ENCODE results near the gene CENPVL3. TPM values are rescaled to one million over a fixed set of nuclear protein-coding genes. Genes with fewer than 3 reads are reported as not detected.

Gene CENPVL3
- total and polyA plus RNA-seq, 9 of the 15 experiments (the other 6 are each of a cell fraction or from before 2014, with no cell fraction given) = not detected

GRCh38 chrX:51665981-51666380 is 47.3 kb upstream of the CENPVL3 start:
- FAIRE-seq (no peak), DNase-seq (ENCODE audit: extremely low read depth in 1 of 4, low spot score in 3 of 4) (no peak), ATAC-seq (no peak)
- no TSS peak for BruUV-seq (replicated peaks)
- Histone ChIP-seq H3K4me1 (replicated peaks in 1 of 2; ENCODE audit: control insufficient read depth in 2 of 2, insufficient read depth in 2 of 2, low read length in 2 of 2) (no peaks in the 10 kb centered on the region), H3K9me1 (ENCODE audit: control insufficient read depth, insufficient read depth, low read length) (no peaks in the 10 kb centered on the region), H3K4me2 (ENCODE audit: insufficient read depth, low read length) (no peak overlapping the region), H3K79me2 (ENCODE audit: control insufficient read depth, insufficient read depth, low read length) (no peaks in the 10 kb centered on the region), H3K27ac (ENCODE audit: extremely low read depth, low read depth, low read length) (no peak overlapping the region), H3K27me3 (ENCODE audit: control insufficient read depth in 2 of 2, insufficient read depth in 2 of 2, low read length in 2 of 2) (no peaks in the 10 kb centered on the region), H3K36me3 (ENCODE audit: control insufficient read depth, insufficient read depth, low read length) (no peaks in the 10 kb centered on the region), H2AFZ (ENCODE audit: low read depth, low read length) (no peak overlapping the region), H3K9me3 (replicated peaks; ENCODE audit: control insufficient read depth, insufficient read depth, low read depth, low read length) (no peaks in the 10 kb centered on the region), H3K9ac (ENCODE audit: insufficient read depth in 1 of 2, low read depth in 2 of 2, low read length in 2 of 2) (no peak overlapping the region), H3K4me3 (no peak overlapping the region), H4K20me1 (replicated peaks; ENCODE audit: control insufficient read depth, insufficient read depth, low read length) (no peaks in the 10 kb centered on the region)
- WGBS (ENCODE audit: insufficient coverage, low coverage, missing lambda C conversion rate) = 3% methylated on average over 5 of the region's 5 CpGs
- TF ChIP-seq LCOR (CRISPR knock-in tag; IDR thresholded peaks at IDR 0.05) = no peak
- intact Hi-C loops (cut with micrococcal nuclease) (no loop called here), in situ Hi-C loops (cut with MboI) (no loop called here)
- ChIA-PET CTCF (ENCODE audit: low intra/inter-chr PET ratio) (no interaction called here), POLR2A (no interaction called here)

GRCh38 chrX:51643377-51643776 is 24.7 kb upstream of the CENPVL3 start:
- H3K27me3 ChIP-seq (ENCODE audit: control insufficient read depth in 2 of 2, insufficient read depth in 2 of 2, low read length in 2 of 2) = no peaks in the 10 kb centered on the region
- H3K9me1 ChIP-seq (ENCODE audit: control insufficient read depth, insufficient read depth, low read length) = no peaks in the 10 kb centered on the region
- no peaks in the 10 kb centered on the region for H3K36me3 ChIP-seq (ENCODE audit: control insufficient read depth, insufficient read depth, low read length)
- CTCF ChIA-PET (ENCODE audit: low intra/inter-chr PET ratio) = no interaction called here
- no peak overlapping the region for H2AFZ ChIP-seq (ENCODE audit: low read depth, low read length)
- 0% methylated on average over 2 of the region's 2 CpGs for WGBS (ENCODE audit: insufficient coverage, low coverage, missing lambda C conversion rate)
- no peaks in the 10 kb centered on the region for H4K20me1 ChIP-seq (replicated peaks; ENCODE audit: control insufficient read depth, insufficient read depth, low read length)
- no peak overlapping the region for H3K9ac ChIP-seq (ENCODE audit: insufficient read depth in 1 of 2, low read depth in 2 of 2, low read length in 2 of 2)
- no peaks in the 10 kb centered on the region for H3K79me2 ChIP-seq (ENCODE audit: control insufficient read depth, insufficient read depth, low read length)
- BruUV-seq (replicated peaks) = no TSS peak
- POLR2A ChIA-PET = no interaction called here
- intact Hi-C loops (cut with micrococcal nuclease) (no loop called here), in situ Hi-C loops (cut with MboI) (no loop called here)
- no peaks in the 10 kb centered on the region for H3K9me3 ChIP-seq (replicated peaks; ENCODE audit: control insufficient read depth, insufficient read depth, low read depth, low read length)
- no peak overlapping the region for H3K27ac ChIP-seq (ENCODE audit: extremely low read depth, low read depth, low read length)
- no peak for ATAC-seq
- H3K4me1 ChIP-seq (replicated peaks in 1 of 2; ENCODE audit: control insufficient read depth in 2 of 2, insufficient read depth in 2 of 2, low read length in 2 of 2) = no peaks in the 10 kb centered on the region
- DNase-seq (ENCODE audit: extremely low read depth in 1 of 4, low spot score in 3 of 4) = no peak
- no peak for FAIRE-seq
- TF ChIP-seq LEF1 (IDR thresholded peaks at IDR 0.05) (no peak), RFX7 (CRISPR knock-in tag; IDR thresholded peaks at IDR 0.05) (no peak), ZNF316 (IDR thresholded peaks at IDR 0.05) (peak; percentile 19; the same call in 1 of the 2 replicates), ZNF140 (CRISPR knock-in tag; IDR thresholded peaks at IDR 0.05) (no peak), ZBED1 (IDR thresholded peaks at IDR 0.05) (no peak)
- TF ChIP-seq, protein P1, sequence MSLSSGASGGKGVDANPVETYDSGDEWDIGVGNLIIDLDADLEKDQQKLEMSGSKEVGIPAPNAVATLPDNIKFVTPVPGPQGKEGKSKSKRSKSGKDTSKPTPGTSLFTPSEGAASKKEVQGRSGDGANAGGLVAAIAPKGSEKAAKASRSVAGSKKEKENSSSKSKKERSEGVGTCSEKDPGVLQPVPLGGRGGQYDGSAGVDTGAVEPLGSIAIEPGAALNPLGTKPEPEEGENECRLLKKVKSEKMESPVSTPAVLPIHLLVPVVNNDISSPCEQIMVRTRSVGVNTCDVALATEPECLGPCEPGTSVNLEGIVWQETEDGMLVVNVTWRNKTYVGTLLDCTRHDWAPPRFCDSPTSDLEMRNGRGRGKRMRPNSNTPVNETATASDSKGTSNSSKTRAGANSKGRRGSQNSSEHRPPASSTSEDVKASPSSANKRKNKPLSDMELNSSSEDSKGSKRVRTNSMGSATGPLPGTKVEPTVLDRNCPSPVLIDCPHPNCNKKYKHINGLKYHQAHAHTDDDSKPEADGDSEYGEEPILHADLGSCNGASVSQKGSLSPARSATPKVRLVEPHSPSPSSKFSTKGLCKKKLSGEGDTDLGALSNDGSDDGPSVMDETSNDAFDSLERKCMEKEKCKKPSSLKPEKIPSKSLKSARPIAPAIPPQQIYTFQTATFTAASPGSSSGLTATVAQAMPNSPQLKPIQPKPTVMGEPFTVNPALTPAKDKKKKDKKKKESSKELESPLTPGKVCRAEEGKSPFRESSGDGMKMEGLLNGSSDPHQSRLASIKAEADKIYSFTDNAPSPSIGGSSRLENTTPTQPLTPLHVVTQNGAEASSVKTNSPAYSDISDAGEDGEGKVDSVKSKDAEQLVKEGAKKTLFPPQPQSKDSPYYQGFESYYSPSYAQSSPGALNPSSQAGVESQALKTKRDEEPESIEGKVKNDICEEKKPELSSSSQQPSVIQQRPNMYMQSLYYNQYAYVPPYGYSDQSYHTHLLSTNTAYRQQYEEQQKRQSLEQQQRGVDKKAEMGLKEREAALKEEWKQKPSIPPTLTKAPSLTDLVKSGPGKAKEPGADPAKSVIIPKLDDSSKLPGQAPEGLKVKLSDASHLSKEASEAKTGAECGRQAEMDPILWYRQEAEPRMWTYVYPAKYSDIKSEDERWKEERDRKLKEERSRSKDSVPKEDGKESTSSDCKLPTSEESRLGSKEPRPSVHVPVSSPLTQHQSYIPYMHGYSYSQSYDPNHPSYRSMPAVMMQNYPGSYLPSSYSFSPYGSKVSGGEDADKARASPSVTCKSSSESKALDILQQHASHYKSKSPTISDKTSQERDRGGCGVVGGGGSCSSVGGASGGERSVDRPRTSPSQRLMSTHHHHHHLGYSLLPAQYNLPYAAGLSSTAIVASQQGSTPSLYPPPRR (CRISPR knock-in tag; IDR thresholded peaks at IDR 0.05; ENCODE audit: borderline replicate concordance) = no peak
- no peak overlapping the region for H3K4me2 ChIP-seq (ENCODE audit: insufficient read depth, low read length)
- H3K4me3 ChIP-seq = no peak overlapping the region

Data from K562 (cell line).